ENCODE results near the gene RAPGEF6. TPM values are rescaled to one million over a fixed set of nuclear protein-coding genes. Genes with fewer than 3 reads are reported as not detected.
"Not testable (repeated sequence)": the region's sequence is repeated elsewhere in the genome, so short reads cannot be mapped to it uniquely, and the experiment has no call there.

The RAPGEF6 gene
- total and polyA plus RNA-seq, 12 donors: 2.5 to 33.8 (median 14.4) TPM

DNA sequence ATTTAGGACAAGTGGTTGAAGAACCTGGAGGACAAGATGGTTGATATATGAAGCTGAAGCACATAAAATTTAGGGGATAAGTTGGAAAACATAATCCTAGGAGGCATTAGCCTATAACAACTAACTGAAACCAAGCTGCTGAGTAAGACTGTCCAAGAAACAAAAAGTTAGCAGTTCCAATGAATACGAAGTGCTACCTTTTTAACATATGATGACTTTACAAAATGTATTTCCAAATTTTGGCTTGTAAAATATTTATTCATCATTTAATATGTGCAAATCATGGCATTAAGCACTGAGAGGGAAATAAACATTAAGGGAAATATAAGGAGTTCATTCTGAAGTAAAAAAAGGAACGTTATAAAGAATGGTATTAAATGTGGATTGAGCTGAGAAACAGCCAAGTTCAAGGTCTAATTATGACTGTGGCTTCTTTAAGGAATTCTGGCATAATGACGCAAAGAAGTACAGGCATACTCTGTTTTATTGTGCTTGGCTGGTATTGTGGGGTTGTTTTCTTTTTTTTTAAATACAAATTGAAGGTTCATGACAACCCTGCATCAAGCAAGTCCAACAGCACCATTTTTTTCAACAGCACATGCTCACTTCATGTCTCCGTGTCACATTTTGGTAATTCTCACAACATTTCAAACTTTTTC lies 7.7 kb downstream of the RAPGEF6 start:
- no peak for DNase-seq
- no peak overlapping the region for H3K27ac ChIP-seq
- H3K36me3 ChIP-seq (replicated peaks in 1 of 2): no peaks in the 10 kb centered on the region
- no peaks in the 10 kb centered on the region for H3K27me3 ChIP-seq
- TF ChIP-seq POLR2A (IDR thresholded peaks at IDR 0.05) (no peak), CTCF (IDR thresholded peaks at IDR 0.05) (no peak)
- no peaks in the 10 kb centered on the region for H3K9me3 ChIP-seq (replicated peaks in 1 of 3)
- 59 to 68% (median 67%) methylated on average over 4 of the region's 4 CpGs for whole genome bisulfite sequencing, 4 donors
- intact Hi-C loops (cut with DNase I): no loop called here
- H3K4me1 ChIP-seq (replicated peaks in 1 of 2): peaks cover 0 to 35% of the 10 kb centered on the region in 2 donors
- H3K4me3 ChIP-seq: no peak overlapping the region

DNA sequence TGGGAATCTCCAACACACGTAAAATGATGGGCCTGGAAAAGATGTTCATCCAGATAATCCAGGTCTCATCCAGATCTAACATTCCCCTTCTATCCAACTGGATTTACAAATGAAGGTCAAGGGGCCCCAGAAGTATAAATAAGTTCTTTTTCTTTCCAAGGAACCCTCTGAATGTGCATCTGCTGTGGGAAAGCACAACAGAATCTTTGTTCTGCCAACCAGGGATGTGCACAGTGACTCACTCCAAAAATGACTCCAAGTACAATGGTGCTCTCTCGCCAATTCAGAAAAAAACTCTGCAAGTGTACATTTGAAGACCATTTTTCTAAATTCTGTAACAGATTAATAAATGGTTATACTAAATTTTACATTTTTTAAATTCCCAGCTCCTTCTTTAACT lies 12.4 kb downstream of the RAPGEF6 start:
- no peaks in the 10 kb centered on the region for H3K36me3 ChIP-seq (replicated peaks in 1 of 2)
- H3K27ac ChIP-seq: no peak overlapping the region
- 75 to 85% (median 81%) methylated on average over 2 of the region's 2 CpGs for WGBS, 4 donors
- intact Hi-C loops (cut with DNase I): no loop called here
- H3K4me3 ChIP-seq: no peak overlapping the region
- no peak for DNase-seq
- no peaks in the 10 kb centered on the region for H3K9me3 ChIP-seq (replicated peaks in 1 of 3)
- no peak for TF ChIP-seq POLR2A (IDR thresholded peaks at IDR 0.05)
- peaks cover 0 to 17% of the 10 kb centered on the region in 2 donors for H3K4me1 ChIP-seq (replicated peaks in 1 of 2)
- H3K27me3 ChIP-seq: no peaks in the 10 kb centered on the region

DNA sequence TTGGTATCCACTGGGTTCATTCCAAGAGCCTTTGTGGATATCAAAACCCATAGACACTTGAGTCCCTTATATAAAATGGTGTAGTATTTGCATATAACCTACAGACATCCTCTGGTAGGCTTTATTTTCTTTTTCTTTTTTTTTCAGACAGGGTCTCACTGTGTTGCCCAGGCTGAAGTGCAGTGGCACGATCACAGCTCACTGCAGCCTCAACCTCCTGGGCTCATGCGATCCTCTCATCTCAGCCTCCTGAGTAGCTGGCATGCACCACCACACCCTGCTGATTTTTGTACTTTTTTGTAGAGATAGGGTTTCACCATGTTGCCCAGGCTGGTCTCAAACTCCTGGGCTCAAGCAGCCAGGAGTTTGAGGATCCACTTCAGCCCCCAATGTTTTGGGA lies 13.9 kb downstream of the RAPGEF6 start:
- H3K36me3 ChIP-seq (replicated peaks in 1 of 2); H3K4me1 ChIP-seq (replicated peaks in 1 of 2); intact Hi-C loops (cut with DNase I); H3K4me3 ChIP-seq; H3K9me3 ChIP-seq (replicated peaks in 1 of 3); H3K27me3 ChIP-seq; DNase-seq; H3K27ac ChIP-seq: not testable (repeated sequence)
- 96 to 100% (median 98%) methylated on average over 2 of the region's 2 CpGs for WGBS, 4 donors

DNA sequence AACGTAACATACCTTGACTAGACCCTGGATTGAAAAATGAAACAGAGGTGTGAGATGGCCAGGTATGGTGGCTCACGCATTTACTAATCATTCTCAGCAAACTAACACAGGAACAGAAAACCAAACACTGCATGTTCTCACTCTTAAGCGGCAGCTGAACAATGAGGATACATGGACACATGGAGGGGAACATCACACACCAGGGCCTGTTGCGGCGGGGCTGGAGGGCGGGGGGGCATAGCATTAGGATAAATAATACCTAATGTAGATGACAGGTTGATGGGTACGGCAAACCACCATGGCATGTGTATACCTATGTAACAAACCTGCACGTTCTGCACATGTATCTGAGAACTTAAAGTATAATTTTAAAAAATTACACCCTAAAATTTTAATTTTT lies 15.9 kb downstream of the RAPGEF6 start:
- Histone ChIP-seq H3K27ac (no peak overlapping the region), H3K27me3 (no peaks in the 10 kb centered on the region), H3K4me3 (no peak overlapping the region), H3K36me3 (replicated peaks in 1 of 2) (no peaks in the 10 kb centered on the region), H3K4me1 (replicated peaks in 1 of 2) (peaks cover 0 to 7% of the 10 kb centered on the region in 2 donors), H3K9me3 (replicated peaks in 1 of 3) (no peaks in the 10 kb centered on the region)
- intact Hi-C loops (cut with DNase I): no loop called here
- 81 to 88% (median 86%) methylated on average over 8 of the region's 8 CpGs for WGBS, 4 donors
- no peak for TF ChIP-seq CTCF (IDR thresholded peaks at IDR 0.05)
- no peak for TF ChIP-seq POLR2A (IDR thresholded peaks at IDR 0.05)
- DNase-seq: no peak

GRCh38 chr5:131617140-131617822 lies 17.7 kb downstream of the RAPGEF6 start:
- no peak for DNase-seq
- peaks cover 0 to 7% of the 10 kb centered on the region in 2 donors for H3K4me1 ChIP-seq (replicated peaks in 1 of 2)
- no peak for TF ChIP-seq CTCF (IDR thresholded peaks at IDR 0.05)
- no peak for TF ChIP-seq POLR2A (IDR thresholded peaks at IDR 0.05)
- intact Hi-C loops (cut with DNase I): no loop called here
- H3K36me3 ChIP-seq (replicated peaks in 1 of 2): no peaks in the 10 kb centered on the region
- WGBS, 4 donors: 86 to 88% (median 87%) methylated on average over 11 of the region's 11 CpGs
- H3K9me3 ChIP-seq (replicated peaks in 1 of 3): no peaks in the 10 kb centered on the region
- no peak overlapping the region for H3K27ac ChIP-seq
- no peak overlapping the region for H3K4me3 ChIP-seq
- no peaks in the 10 kb centered on the region for H3K27me3 ChIP-seq

All from adrenal gland (tissue), 12 donors.